Endothelial cell of umbilical vein (primary cell): ENCODE measurements around the gene LRP2.

ENCODE experiments used
- CTCF ChIP-seq, 2 donors: IDR thresholded peaks; 1 replicate in 1 of 2; 2 replicates in 1 of 2; pipeline ENCODE4 v1.5.1; 2011; ENCODE audit warnings: low read length in 2 of 2, mild to moderate bottlenecking in 2 of 2, moderate library complexity in 2 of 2, control low read depth in 1 of 2, inconsistent platforms in 1 of 2, low read depth in 1 of 2; ENCODE audit not compliant: insufficient read depth in 1 of 2; ENCODE audit errors: extremely low read depth in 1 of 2
- EZH2 ChIP-seq: IDR thresholded peaks from 2 replicates; pipeline ENCODE4 v1.6.1; 2012; ENCODE audit warnings: borderline replicate concordance, low read depth, mild to moderate bottlenecking, moderate library complexity, low read length, inconsistent platforms; ENCODE audit not compliant: severe bottlenecking

GRCh38 chr2:169203952-169204351, 158.4 kb downstream of the LRP2 start:
- TF ChIP-seq CTCF (IDR thresholded peaks at IDR 0.05; ENCODE audit: extremely low read depth in 1 of 2, insufficient read depth in 1 of 2, low read depth in 1 of 2, low read length in 2 of 2) (no peak), EZH2 (no peak)
